Subcutaneous abdominal adipose tissue (tissue), 5 donors: ENCODE data around the gene SHROOM3.

Experiments used
- H3K27ac ChIP-seq: one replicate; pipeline ENCODE4 v1.7.0; 2013; ENCODE audit warnings: low read depth, mild to moderate bottlenecking, inconsistent platforms, low read length, moderate library complexity
- H3K27me3 ChIP-seq, 5 donors: one replicate each; pipeline ENCODE4 v1.7.0; 2013; ENCODE audit warnings: low read length in 5 of 5, inconsistent platforms in 1 of 5; ENCODE audit not compliant: control insufficient read depth in 5 of 5, insufficient read depth in 4 of 5
- H3K36me3 ChIP-seq, 5 donors: one replicate each; pipeline ENCODE4 v1.7.0; 2013; ENCODE audit warnings: low read length in 5 of 5; ENCODE audit not compliant: control insufficient read depth in 5 of 5, insufficient read depth in 5 of 5
- H3K4me1 ChIP-seq, 5 donors: one replicate each; pipeline ENCODE4 v1.7.0; 2013; ENCODE audit warnings: low read length in 5 of 5, mild to moderate bottlenecking in 3 of 5, moderate library complexity in 1 of 5; ENCODE audit not compliant: control insufficient read depth in 5 of 5, insufficient read depth in 5 of 5
- H3K4me3 ChIP-seq, 5 donors: one replicate each; pipeline ENCODE4 v1.7.0; 2013; ENCODE audit warnings: low read length in 5 of 5, low read depth in 1 of 5
- H3K9ac ChIP-seq, 5 donors: one replicate each; pipeline ENCODE4 v1.7.0; 2013; ENCODE audit warnings: low read length in 5 of 5, mild to moderate bottlenecking in 4 of 5, moderate library complexity in 3 of 5
- H3K9me3 ChIP-seq, 5 donors: one replicate each; pipeline ENCODE4 v1.7.0; 2013; ENCODE audit warnings: low read length in 5 of 5; ENCODE audit not compliant: control insufficient read depth in 5 of 5
- donor health status: healthy.
- donor health status: healthy.
- donor health status: healthy.
- donor health status: healthy.
- donor health status: healthy.

Gene SHROOM3

DNA sequence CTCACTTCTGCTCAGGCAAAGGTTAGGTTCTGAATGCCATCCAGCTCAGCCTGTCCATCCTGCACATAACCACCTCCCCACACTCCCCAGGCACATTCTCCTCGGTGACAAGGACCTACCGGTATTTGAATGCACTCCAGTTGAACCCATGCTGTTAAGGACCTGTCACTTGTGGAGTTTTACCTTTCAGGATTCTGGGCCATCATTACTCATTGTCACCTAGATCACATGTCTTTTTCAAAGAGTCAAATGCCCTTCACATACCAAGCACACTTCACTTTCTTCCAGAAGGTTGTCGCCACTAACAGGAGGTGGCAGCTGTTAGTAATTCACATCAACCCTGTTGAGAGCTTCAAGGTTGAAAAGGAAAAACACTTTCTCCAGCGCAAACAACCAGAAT is 244.7 kb downstream of the SHROOM3 start:
- H3K9ac ChIP-seq, result no peak overlapping the region
- no peak overlapping the region for H3K4me3 ChIP-seq
- H3K27ac ChIP-seq, result no peak overlapping the region
- peaks cover 0 to 4% (median 0%) of the 10 kb centered on the region in 5 donors for H3K27me3 ChIP-seq
- no peaks in the 10 kb centered on the region for H3K9me3 ChIP-seq
- no peaks in the 10 kb centered on the region for H3K36me3 ChIP-seq
- H3K4me1 ChIP-seq, result no peaks in the 10 kb centered on the region

DNA sequence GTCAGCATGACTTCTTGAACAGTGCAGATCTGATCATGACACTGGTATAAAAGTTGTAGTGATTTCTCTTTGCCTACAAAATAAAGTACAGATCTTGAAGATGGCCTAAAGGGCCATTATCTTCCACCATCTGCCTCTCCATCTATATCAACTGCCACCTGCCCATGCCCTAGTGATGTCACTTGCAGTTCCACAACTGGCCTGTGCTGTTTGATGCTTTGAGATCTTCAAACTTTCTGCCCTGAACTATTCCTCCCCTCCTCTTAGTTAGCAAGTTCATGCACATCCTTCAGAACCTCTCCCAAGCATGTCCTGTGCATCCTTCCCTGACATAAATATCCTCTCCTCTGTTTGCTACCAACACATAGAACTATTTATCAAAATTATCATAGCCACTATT is 245.9 kb downstream of the SHROOM3 start:
- H3K9ac ChIP-seq, result no peak overlapping the region
- peaks cover 0 to 4% (median 0%) of the 10 kb centered on the region in 5 donors for H3K27me3 ChIP-seq
- no peak overlapping the region for H3K27ac ChIP-seq
- no peak overlapping the region for H3K4me3 ChIP-seq
- H3K36me3 ChIP-seq, result no peaks in the 10 kb centered on the region
- H3K4me1 ChIP-seq, result no peaks in the 10 kb centered on the region
- no peaks in the 10 kb centered on the region for H3K9me3 ChIP-seq

DNA sequence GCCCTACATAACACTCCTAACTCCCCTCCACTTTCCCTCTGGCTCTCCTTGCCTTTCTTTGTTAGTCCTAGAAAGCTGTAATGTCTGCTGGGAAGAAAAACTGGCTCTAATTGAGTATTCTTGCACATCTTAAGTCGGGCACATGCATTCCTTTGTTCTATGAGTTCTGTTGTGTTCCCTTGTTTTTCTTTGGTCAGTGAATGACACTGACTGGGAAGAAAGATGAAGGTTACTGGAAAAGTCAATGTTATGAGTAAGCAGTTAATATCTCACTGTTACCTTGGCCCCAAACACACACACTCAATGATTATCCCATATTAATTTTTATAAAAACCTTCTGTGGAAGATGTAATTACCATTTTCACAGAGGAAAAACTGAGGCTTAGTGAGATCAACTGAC is 247.0 kb downstream of the SHROOM3 start:
- no peaks in the 10 kb centered on the region for H3K4me1 ChIP-seq
- no peak overlapping the region for H3K27ac ChIP-seq
- no peak overlapping the region for H3K4me3 ChIP-seq
- peaks cover 0 to 4% (median 0%) of the 10 kb centered on the region in 5 donors for H3K27me3 ChIP-seq
- H3K9ac ChIP-seq, result no peak overlapping the region
- no peaks in the 10 kb centered on the region for H3K36me3 ChIP-seq
- H3K9me3 ChIP-seq, result no peaks in the 10 kb centered on the region

DNA sequence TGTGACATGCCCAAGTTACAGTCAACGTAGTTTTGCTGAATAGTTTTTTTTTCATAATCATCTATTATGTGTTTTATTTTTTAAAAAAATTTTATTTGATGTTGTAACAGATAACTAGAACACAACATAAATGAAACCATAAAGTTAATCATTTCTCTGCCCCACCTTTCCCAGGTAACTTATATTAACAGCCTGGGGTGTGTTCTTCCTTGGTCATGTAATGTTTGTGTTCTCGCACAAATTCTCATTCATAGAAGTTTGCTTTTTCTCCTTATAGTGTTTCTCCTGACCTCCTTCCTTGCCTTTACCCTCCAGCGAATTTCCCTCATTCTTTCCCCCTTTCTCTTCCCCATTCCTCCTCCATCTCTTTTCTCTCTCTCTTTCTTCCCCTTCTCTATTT is 248.1 kb downstream of the SHROOM3 start:
- Histone ChIP-seq H3K27ac (no peak overlapping the region), H3K4me1 (no peaks in the 10 kb centered on the region), H3K36me3 (no peaks in the 10 kb centered on the region), H3K9ac (no peak overlapping the region), H3K4me3 (no peak overlapping the region), H3K9me3 (no peaks in the 10 kb centered on the region), H3K27me3 (peaks cover 0 to 5% (median 0%) of the 10 kb centered on the region in 5 donors)

DNA sequence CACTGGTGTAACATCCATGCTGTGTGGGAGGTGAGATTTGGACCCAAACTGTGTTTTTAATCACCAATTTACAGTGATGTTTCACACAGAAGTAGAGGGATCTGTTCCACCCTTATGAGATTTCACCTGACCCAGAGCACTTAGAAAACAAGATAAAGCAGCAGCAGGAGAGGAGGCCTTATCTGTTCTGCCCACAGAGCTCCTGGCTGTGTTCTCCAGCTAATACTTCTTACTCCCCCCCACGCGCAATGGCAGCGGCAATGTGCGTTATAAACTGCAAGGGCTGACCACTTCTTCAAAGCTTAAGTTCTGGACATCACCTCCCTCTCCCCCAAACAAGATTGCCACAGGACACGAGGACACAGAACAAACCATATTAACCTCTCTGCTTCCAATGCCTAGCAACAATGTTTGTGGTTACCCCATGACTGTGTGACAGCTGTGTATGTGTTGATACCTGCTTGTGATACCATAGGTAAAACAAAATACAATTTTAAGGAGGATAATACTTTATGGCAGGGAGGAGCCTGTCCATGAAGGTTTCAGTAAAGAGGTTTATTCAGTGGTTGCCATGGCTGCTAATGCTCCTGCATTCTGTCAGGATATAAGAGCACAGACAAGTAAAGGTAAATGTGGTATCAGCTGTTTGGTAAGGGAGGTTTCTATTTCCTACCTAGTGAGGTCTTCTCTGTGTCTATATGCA is 252.9 kb downstream of the SHROOM3 start:
- Histone ChIP-seq H3K27ac (no peak overlapping the region), H3K4me3 (no peak overlapping the region), H3K27me3 (peaks cover 0 to 27% (median 17%) of the 10 kb centered on the region in 5 donors)

DNA sequence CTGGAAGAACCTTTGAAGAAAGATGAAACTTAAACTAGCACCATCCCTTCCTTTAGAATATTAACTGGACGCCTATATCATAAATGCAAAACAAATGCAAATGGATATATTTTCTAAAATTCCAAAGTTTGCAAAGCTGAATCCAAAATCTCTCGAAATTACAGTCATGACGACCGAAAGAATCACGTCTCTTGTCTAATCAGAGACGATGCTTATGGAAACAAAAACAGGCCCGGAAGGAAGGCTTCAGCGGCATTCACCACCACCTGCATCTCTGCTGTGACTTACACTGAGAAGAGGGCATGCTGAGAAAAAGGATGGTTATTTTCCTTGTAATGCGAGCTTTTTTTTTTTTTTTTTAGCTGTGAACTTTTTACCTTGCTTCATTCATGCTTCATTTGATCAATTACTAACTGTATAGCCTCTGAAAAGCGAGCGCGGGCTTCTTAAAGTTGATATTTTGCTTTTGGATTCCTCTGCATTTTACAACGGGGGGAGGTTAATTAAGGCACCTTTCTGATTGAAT is 253.7 kb downstream of the SHROOM3 start:
- H3K27me3 ChIP-seq, result peaks cover 0 to 27% (median 17%) of the 10 kb centered on the region in 5 donors

More for the DNA sequence above, 252.9 kb downstream of the SHROOM3 start:
- Histone ChIP-seq H3K9ac (no peak overlapping the region), H3K9me3 (no peaks in the 10 kb centered on the region), H3K36me3 (no peaks in the 10 kb centered on the region), H3K4me1 (peaks cover 0 to 16% (median 14%) of the 10 kb centered on the region in 5 donors)

DNA sequence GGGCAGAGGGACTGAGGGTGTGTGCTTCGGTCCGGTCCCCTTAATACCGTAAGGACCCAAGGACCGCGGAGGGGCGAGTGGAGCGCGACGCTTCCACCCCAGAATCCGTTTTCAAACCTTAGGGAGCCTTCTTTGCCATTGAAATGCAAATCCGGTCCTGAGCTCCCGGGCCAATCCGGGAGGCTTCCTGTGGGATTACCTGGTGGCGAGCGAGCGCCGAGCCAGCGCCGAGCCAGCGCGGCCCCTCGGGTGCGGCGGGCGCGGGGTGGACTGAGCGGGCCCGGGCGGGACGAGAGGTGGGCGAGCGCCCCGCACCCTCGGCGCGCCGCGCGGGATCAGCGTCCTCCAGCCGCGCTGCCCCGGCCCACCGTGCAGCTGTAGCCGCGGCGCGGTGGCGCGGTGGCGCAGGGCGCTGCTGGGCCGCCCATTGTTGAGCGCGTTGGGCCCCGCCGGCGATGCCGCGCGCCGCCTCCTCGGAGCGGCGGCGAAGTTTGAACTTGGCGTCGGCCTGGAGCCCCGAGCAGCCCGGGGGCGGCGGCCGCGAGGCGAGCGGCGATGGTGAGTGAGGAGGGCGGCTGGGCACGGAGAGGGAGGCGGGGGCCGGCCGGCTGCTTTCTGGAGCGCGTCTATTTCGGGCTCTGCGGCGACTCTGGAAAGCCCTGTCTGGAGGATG is 254.3 kb downstream of the SHROOM3 start:
- peak overlapping the region; percentile 48 to 63 (median 61) for H3K4me3 ChIP-seq
- peaks cover 0 to 27% (median 17%) of the 10 kb centered on the region in 5 donors for H3K27me3 ChIP-seq
- no peaks in the 10 kb centered on the region for H3K36me3 ChIP-seq
- H3K27ac ChIP-seq, result no peak overlapping the region
- no peaks in the 10 kb centered on the region for H3K9me3 ChIP-seq
- peaks cover 0 to 16% (median 14%) of the 10 kb centered on the region in 5 donors for H3K4me1 ChIP-seq
- H3K9ac ChIP-seq, result no peak overlapping the region

More for the DNA sequence above, 253.7 kb downstream of the SHROOM3 start:
- Histone ChIP-seq H3K4me3 (peak overlapping the region; percentile 48 to 63 (median 61)), H3K4me1 (peaks cover 0 to 16% (median 14%) of the 10 kb centered on the region in 5 donors), H3K27ac (no peak overlapping the region), H3K9me3 (no peaks in the 10 kb centered on the region), H3K36me3 (no peaks in the 10 kb centered on the region), H3K9ac (no peak overlapping the region)

DNA sequence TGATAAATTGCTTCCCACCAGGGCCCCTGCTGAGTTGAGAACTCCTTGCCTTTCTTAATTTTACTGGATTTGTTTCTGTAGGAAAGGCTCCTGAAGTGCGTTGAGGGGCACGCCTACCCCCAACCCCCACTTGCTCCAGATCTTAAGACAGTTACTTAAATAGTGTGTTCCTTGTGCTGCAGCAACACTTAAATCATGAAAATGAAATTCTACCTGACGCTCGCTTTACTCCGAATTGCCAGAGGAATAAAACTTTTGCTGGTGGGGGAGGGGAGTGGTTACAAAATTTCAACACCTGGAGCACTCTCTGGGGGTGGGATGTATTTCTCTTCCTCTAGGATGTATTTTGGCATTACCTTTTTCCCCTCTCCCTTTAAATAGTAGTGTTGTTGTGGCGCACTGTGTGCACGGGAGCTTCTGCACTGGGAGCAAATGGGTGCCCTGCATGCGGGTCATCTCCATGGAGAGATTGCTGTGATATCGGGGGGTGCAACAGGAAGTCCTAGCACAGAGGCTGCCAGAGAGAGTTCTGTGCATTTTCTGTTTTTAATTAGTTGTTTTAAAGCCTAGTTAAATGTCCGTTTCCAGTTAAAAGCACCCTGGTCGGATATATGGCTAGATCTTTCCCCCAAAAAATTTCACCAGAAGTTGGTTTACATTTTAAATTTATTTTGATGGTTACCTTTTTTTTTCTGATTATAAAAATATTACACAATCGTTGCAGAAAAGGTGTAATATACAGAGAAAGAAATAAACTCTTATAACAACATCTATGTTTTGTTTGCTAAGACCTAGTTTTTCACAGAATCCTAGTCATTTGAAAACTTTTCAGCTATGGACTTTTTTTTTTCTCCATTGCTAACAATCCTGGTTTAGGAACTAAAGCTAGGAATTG is 255.2 kb downstream of the SHROOM3 start:
- Histone ChIP-seq H3K36me3 (no peaks in the 10 kb centered on the region), H3K9ac (peak overlapping the region in 1 of 5 donors; percentile 16), H3K27ac (no peak overlapping the region), H3K4me1 (peaks cover 0 to 16% (median 14%) of the 10 kb centered on the region in 5 donors), H3K27me3 (peaks cover 0 to 27% (median 18%) of the 10 kb centered on the region in 5 donors), H3K4me3 (peak overlapping the region; percentile 31 to 63 (median 49)), H3K9me3 (no peaks in the 10 kb centered on the region)

DNA sequence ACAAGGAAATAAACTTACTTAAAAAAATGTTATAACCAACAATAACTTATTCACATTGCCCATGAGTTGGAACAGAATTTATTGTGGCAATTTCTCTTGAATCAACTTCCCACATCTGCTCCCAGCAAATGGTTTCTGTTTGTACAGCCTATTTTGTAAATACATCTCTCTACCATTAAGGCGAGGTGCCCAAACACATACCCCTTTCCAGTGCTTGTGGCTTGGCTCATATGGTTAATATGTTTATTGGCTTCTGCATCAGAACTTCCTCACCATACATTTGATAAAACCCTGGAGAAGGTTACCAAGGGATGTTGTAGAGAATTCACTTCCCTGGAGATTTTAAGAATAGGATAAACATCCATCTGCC is 255.9 kb downstream of the SHROOM3 start:
- H3K27ac ChIP-seq, result no peak overlapping the region
- H3K9ac ChIP-seq, result no peak overlapping the region
- no peaks in the 10 kb centered on the region for H3K9me3 ChIP-seq
- H3K4me3 ChIP-seq, result no peak overlapping the region
- no peaks in the 10 kb centered on the region for H3K36me3 ChIP-seq
- peaks cover 0 to 16% (median 14%) of the 10 kb centered on the region in 5 donors for H3K4me1 ChIP-seq
- peaks cover 0 to 27% (median 19%) of the 10 kb centered on the region in 5 donors for H3K27me3 ChIP-seq
